HG02870 (cell line): ENCODE results near the gene MACROD1.

ENCODE experiments used
- ATAC-seq: cut with Tn5 transposase; IDR thresholded peaks from one replicate; pipeline ENCODE4 v1.9.1; 2021; ENCODE audit warnings: mild to moderate bottlenecking, moderate library complexity; ENCODE audit not compliant: unreplicated experiment

The MACROD1 gene, protein sequence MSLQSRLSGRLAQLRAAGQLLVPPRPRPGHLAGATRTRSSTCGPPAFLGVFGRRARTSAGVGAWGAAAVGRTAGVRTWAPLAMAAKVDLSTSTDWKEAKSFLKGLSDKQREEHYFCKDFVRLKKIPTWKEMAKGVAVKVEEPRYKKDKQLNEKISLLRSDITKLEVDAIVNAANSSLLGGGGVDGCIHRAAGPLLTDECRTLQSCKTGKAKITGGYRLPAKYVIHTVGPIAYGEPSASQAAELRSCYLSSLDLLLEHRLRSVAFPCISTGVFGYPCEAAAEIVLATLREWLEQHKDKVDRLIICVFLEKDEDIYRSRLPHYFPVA

DNA sequence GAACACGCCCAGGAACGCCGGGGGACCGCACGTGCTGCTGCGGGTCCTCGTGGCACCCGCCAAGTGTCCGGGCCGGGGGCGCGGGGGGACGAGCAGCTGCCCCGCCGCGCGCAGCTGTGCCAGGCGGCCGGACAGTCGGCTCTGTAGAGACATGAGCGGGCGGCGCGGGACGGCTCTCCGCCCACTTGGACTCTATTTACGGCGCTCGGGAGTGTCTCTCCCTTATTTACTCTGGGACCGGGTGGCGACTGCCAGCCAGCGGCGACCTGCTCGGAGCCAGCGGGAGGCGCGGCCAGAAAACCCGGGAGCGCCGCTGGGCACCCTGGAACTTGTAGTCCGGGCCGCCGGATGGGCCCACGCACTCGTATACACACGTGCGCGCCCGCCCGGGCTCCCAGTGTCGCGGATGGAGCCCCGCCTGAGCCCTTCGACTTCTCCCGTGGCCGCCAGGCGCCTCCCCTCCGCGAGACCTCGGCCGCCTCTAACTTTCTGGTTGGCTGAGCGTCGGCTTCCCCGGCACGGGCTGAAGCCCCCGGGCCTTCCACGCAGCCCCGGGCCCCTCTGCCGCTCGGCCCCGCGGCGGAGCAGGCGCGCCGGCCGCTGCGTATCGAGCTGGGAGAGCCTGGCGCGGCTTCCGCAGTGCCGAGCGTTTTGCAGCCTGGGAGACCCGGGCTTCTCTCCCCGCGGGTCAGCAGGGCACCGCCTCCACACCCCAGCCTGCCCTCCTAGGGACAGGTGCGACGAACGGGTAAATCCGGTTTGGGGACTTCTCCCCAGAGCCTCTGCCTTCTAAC is at the start of gene MACROD1:
Gene MACROD1, minus strand, starts transcription at position 272 of the 794 bp plus-strand sequence. Its CDS starts 119 bp downstream, at position 153.
- peak; percentile 67 for ATAC-seq

DNA sequence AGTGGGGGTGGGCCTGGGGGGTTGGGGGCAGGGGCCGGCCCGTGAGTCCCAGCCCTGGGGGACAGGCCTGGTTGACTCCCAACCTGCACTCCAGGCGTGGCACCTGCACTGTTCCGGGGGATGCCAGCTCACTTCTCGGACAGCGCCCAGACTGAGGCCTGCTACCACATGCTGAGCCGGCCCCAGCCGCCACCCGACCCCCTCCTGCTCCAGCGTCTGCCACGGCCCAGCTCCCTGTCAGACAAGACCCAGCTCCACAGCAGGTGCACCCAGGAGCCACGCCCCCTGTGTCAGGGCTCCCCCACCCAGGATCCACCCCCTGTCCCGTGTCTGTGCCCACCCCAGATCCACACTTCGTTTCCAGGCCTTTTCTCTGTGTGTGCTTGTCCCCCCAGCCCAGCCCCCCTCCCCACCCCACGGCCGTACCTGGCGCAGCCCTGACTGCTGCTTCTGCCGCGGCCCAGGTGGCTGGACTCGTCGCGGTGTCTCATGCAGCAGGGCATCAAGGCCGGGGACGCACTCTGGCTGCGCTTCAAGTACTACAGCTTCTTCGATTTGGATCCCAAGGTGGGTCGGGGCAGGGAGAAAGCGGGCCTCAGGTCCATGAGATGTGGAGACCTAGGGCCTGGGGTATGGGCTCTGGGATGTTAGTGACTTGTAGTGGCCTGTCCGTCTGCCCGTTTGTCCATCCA is 45.4 kb upstream of the MACROD1 start:
- no peak for ATAC-seq

DNA sequence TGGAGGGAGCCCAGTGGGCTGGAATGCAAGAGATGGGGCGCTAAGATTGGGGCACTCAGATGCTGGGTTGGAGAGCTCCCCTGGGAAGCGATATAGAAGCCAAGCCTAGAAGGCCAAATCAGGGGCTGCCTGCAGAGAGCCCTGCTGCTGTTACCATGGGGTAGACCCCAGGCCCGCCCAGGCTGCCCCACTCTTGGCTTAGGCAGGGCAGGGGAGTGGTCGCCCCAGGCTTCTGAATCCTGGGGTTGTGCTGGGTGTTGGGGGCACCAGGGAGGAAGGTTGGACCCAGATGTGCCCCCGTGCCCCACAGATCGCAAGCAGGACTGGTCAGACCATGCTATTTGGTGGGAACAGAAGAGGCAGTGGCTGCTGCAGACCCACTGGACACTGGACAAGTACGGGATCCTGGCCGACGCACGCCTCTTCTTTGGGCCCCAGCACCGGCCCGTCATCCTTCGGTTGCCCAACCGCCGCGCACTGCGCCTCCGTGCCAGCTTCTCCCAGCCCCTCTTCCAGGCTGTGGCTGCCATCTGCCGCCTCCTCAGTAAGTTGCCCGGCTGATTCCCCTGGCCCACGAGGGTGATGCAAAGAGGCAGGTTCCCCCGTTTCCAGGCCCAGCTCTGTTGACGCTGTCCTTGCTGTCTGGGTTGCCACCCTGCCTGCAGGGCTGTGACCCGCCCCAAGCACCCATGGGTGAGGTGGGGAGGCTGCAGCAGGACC is 44.5 kb upstream of the MACROD1 start:
- ATAC-seq: no peak

DNA sequence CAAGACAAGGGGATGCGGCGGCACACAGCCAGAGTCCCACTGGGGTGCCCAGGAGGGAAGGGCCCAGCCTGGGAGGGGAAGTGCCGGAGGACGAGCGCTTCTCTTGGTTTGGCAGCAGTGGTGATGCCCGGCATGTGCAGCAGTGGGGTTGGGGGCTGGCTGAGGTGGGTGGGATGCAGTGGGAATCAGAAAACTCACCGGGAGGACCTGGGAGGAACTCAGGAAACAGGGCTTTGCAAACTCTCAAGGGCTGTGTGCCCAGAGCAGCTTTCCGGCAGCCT is 43.6 kb upstream of the MACROD1 start:
- ATAC-seq: no peak

DNA sequence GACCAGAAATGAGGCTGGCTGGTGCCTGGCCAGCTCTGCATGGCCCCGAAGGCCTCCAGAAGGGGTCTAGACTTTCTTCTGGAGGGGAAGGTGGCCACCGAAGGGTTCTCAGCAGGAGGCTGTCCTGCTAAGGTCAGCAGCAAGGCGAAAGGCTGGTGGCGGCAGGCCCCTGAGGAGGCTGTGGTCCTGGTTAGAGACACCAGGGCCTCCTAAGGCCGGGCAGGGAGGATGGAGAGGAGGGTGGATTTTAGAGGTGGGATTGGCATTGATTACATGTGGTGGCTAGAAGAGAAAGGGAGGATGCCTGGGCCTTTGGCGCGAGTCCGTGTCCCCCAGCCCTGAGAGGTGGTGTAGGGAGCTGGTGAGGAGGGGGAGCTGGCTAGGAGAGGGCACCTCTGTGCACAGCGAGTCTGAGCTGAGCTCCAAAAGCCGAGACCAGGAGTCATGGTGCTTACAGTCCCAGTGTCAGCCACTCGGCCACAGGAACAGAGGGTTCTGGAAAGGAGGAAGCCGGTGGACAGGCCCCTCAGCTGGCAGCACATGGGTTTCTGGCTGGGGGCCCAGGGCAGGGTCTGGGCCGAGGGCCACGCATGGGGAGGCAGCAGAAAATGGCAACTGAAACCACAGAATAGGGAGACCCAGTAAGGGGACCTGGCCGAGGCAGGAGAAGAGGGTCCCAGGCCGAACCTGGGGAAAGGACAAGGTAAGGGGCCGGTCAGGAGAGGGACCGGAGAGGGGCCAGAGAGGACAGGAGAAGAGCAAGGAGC is 43.1 kb upstream of the MACROD1 start:
- ATAC-seq: no peak

DNA sequence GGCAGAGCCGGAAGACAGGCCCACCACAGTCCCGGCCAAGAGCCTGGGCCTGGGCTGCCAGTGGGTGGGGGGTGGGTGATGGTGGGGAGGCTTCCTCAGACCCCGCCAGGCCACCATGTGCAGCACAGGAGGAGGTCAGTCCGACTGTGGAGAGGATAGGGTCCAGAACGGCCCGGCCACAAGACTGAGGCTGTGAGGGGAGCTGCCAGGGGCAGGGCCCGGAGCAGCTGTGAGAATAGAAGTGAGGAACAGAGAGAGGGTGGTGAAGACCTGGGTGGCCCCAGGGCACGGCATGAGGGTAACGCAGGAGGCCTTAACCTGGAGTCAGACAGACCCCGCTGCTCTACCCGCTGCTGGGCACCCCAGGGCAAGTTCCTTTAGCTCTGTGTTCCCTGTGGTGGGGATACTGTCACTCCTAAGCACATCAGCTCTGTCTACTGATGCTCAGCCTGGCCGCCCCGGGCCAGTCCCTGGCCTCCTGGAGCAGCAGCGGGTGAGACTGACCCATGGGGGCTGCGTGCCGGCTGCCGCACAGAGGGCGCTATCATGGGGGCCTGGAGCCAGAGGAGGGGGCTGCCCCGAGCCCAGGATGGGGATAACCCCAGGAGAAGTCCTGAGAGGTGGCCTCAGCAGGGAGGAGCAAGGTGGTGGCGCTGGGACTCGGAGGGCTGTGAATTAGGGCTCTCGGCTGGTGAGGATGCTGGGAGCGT is 42.3 kb upstream of the MACROD1 start:
- ATAC-seq: no peak

DNA sequence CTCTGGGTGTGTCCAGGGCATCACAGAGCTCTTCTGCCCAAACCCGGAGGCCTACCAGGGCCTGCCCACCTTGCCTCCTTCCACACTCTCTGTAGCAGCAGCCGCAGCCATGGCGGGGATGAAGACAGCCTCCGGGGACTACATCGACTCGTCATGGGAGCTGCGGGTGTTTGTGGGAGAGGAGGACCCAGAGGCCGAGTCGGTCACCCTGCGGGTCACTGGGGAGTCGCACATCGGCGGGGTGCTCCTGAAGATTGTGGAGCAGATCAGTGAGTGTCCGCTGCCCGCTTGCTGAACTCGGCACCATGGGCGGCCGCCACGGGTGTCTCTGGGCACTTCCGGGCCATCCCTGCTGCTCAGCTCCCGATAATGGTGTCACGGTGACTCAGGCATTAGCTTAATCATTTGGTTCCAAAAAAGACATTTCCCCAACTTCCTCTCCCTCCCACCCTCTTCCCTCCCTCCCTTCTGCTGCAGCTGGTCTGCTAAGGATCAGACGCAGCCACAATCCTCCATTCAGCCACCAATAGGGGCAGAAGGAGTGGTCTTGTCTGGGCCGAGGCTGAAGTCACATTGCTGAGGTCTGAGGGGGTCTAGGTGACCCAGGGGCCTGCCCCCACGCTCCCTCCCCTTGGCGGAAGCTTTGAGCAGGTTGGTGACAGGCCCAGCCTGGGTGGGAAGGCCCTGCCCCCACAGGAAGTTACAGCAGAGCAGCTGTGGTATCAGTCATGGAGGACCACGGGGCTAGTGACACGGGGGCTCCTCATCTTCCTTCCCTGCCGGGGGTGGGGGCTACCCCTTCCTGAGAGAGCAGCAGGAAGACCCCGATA is 41.6 kb upstream of the MACROD1 start:
- peak; percentile 55 for ATAC-seq

DNA sequence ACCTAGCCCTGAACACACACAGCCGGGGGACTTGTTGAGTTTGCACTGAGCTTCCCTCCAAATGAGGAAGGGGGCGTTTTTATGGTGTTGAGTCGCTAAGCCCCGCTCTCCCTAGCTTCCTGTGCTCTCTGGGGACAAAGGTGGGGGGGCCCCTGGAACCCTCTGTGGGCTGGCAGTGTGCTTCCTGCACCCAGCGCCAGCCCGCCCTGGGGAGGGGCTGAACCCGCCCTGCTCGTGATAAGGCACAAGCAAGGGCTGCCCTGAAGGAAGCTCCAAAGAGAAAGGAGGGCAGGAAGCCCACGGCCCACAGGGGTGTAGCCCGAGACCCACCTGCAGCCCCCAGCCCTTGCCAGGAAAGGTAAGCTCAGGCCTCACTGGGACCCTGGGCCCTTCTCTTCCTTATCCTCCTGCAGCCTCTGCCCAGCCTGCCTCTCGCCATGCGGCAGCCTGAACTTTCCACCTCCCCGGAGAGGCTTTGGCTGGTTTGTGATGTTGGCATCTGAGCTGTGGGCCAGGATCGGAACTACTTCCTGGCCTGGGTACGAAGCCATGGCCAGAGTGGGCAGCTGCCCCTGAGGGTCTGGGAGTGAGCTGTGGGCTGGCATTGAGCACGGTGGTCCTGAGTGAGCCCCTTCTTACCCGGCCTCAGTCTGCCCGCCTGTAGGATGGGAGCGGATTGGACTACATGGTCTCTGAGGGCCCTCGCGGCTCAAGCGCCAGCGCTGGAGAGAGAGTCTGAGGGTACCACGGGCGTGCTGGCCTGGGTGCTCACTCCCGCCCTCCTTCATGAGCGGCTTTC is 40.7 kb upstream of the MACROD1 start, which contains the start of gene FERMT3:
Gene FERMT3, plus strand, starts transcription at position 265 of the 799 bp plus-strand sequence. CDS start 644 bp downstream, outside the sequence.
- ATAC-seq: no peak

DNA sequence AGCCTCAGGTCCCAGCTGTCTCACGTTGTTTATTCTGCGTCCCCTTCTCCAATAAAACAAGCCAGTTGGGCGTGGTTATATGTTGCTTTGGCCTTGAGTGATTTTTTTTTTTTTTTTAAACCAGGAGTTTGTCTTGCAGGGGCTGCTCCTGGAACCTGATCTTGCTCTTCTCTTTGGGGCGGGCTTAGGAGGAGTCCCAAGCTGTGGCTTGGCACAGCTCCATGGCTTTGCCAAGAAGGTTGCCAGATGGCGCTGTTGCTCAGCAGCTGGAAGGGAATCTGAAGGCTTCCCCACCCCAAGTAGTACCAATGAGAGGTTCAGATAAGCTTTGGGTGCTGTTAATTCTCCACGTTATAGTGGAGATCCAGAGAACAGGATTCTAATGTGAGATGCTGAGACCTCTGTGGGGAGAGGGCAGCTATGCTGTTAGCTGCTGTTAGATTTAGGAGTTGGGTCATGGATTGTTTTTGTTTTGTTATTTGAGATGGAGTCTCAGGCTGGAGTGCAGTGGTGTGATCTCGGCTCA is 38.6 kb upstream of the MACROD1 start:
- no peak for ATAC-seq

DNA sequence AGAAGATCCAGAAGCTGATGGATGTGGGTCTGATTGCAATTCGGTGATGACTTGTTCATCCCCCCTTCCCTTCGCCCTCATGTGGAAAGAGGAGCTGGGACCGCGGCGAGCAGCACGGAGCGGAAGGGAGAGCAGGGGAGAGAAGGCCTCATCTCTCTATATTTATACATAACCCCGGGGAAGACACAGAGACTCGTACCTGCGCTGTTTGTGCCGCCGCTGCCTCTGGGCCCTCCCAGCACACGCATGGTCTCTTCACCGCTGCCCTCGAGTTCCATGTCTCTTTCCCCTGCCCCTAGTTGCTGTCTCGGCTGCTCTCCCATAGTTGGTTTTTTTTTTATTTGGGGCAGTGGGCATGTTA is 38.1 kb upstream of the MACROD1 start:
- no peak for ATAC-seq

DNA sequence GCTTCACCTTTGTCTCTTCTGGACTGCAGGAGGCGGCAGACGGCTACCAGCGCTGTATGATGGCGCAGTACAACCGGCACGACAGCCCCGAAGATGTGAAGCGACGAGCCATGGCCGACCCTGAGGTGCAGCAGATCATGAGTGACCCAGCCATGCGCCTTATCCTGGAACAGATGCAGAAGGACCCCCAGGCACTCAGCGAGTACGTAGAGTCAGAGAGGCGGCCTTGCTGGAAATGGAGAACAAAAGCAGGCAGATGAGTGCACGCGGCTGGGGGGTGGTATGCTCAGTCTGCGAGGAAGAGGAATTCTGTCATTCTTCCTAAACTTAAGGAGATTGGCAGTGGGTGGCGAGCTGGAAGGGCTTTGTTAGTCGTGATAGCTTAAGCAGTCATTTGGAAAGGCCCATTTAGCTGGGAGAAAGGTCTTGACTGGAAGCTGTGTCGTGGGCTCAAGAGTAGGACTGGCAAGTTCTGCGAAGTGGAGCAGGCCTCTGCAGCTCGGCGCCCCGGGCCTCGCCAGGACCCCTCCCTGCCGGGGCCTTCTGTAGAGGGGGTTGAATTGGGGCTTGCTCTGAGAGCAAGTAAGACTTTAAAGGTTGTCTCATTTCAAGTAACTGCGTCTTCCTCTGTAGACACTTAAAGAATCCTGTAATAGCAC is 37.6 kb upstream of the MACROD1 start:
- ATAC-seq: no peak

DNA sequence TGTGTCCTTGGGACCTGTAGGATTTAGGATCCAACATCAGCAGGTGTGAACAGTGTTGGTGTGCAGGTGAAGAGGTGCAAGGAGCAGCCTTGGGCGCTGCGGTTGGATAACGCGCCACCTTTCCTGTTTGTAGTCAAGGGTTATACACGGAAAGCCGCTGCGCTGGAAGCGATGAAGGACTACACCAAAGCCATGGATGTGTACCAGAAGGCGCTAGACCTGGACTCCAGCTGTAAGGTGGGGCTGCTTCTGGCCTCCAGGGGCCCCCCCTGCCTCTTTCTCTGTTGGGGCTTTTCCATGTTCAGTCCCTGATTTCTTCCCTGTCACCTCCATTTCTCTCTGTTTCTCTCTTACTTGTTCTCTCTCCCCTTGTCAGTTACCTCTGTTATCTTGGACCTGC is 37.1 kb upstream of the MACROD1 start:
- no peak for ATAC-seq

DNA sequence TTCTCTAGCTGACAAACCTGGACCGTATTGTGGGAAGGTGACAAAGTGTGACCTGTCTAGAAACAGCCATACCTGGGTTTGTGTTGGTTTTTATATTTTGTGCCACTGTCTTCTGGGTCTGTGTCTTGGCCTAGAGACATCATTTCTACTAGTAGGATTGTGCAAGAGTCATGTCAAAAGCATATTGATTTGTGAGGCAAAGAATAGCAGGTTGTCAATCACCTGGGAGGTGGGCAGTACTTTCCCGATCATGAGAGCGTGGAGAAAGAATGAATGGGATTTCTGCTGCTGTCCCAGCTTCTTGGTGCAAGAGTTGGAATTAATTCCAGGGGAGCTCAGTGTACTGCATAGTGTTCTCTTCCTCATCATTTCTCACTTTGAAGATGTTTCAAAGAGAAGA is 35.6 kb upstream of the MACROD1 start:
- no peak for ATAC-seq

DNA sequence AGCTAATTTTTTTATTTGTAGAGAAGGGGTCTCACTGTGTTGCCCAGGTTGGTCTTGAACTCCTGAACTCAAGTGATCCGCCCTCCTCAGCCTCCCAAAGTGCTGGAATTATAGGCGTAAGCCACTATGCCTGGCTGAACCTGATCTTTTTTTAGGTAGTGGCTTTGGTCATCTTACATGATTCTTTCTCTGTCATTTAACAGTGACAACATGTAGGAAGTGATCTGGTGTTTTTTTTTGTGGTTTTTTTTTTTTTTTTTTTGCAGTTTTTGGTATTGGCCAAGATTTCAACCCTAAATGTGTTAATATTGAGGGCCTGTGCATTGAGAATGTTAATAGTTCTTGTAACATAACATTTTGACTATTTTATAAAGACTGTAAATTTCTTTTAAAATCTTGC is 32.6 kb upstream of the MACROD1 start:
- ATAC-seq: no peak

DNA sequence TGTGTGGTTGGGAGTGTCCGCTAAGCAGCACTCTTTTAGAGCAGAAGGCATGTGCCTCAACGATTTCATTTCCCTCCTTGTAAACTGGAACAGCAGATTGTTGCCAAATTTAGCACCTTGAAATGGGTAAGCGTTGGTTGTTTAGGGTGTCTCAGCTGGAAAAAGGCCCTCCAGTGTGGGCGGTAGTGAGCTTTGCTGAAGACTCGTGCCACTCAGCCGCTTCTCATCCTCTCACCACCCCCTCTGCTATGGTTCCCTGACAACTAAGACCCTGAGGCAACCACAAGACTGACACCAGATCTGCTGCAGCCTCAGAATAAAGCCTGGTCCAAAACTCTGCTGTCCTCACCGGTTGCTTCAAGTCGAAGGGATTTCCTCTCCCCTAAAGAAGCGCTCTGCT is 30.7 kb upstream of the MACROD1 start:
- ATAC-seq: no peak

DNA sequence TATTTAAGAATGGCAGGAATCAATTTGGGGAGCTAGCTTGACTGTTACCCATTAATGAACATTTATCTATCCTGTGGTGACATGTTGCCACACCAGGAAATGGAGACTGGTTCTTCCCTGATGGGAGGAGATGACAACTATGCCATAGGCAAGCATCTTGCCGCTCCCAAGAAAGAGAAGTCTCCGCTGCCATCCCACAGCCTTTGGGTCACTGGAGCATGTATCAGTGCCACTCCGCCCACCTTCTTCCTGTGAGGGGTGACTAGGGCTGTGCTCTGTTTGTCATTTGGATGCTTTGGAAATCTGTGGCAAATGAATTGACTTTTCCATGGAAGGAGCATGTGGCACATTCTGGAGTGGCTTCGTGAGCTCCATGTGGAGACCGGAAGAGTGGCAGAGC is 26.5 kb upstream of the MACROD1 start:
- no peak for ATAC-seq

DNA sequence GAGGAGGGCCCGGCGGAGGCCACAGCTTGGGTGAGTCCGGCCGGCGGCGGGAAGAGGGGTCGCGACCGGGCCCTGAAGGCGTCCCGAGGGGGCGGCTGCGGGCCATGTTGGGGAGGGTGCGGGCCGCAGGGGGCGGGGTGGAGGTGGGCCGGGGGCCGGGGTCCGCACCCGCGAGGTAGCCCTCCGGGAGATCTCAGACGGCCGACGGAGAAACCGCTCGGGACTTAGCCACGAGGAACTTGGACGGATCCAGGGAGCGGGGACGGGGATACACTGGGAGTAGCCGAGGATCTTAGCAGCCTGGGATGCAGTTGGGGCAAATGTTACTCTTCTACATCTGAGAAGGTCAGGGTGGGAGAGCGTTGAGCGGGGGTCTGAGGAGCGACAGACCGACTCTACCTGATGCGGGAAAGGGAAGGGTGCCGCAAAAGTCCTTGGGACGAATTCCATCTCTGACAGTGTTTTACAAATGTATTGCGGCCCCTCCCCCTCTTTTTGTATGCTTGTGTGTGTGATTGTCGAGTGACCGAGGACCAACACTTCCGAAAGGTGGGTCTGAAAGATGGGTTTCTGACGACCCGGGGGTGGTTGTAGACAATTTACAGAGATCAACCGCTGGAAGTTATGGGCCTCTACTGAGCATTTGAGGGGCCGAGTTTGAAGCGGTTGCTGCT is 20.7 kb upstream of the MACROD1 start:
- no peak for ATAC-seq
